Psoas muscle (tissue), 8 donors: ENCODE data around the gene CDK17. TPM values are rescaled to one million over a fixed set of nuclear protein-coding genes. Genes with fewer than 3 reads are reported as not detected.

Experiments used
- ATAC-seq, 4 donors: fragments of 200-7000 bp; cut with Tn5 transposase; one replicate each; pipeline ENCODE4 v1.9.1; 2020; ENCODE audit warnings: moderate library complexity in 3 of 4, mild to moderate bottlenecking in 2 of 4
- DNase-seq, 2 donors: peaks; one replicate each; pipeline ENCODE4 v3.0.0-alpha.2; 2020
- H3K27ac ChIP-seq: fragments of 200-600 bp; one replicate; pipeline ENCODE4 v1.8.0; 2022
- H3K27me3 ChIP-seq, 3 donors: fragments of 200-600 bp in 1 of 3; one replicate each; pipeline versions ENCODE4 v1.6.1 to v1.8.0; 2013 to 2022; ENCODE audit warnings: low read length in 2 of 3, mild to moderate bottlenecking in 2 of 3, moderate library complexity in 1 of 3; ENCODE audit not compliant: insufficient read depth in 3 of 3
- H3K36me3 ChIP-seq, 2 donors: fragments of 200-600 bp in 1 of 2; one replicate each; pipeline versions ENCODE4 v1.6.1 to v1.8.0; 2013 to 2022; ENCODE audit warnings: low read depth in 1 of 2, mild to moderate bottlenecking in 1 of 2, moderate library complexity in 1 of 2; ENCODE audit not compliant: insufficient read depth in 1 of 2
- H3K4me1 ChIP-seq: fragments of 200-600 bp; one replicate; pipeline ENCODE4 v1.8.0; 2022
- H3K4me3 ChIP-seq: fragments of 200-600 bp; one replicate; pipeline ENCODE4 v1.8.0; 2022; ENCODE audit warnings: mild to moderate bottlenecking
- H3K9me3 ChIP-seq: fragments of 200-600 bp; one replicate; pipeline ENCODE4 v1.8.0; 2022
- WGBS, 3 donors: extraction: QIAGEN DNeasy Blood & Tissue Kit; methylation state at CpG; one replicate each; pipeline versions ENCODE4 v1.1.6 to v1.1.7; 2013; 5-methylcytosine and 5-hydroxymethylcytosine counted together
- intact Hi-C, 2 donors: fragments of 100-400 bp; cut with DNase I; formaldehyde crosslinking; loops; one replicate each; pipeline versions ENCODE4 v1.11.0 to v1.14.2; 2022
- long read RNA-seq, 2 donors: library from polyadenylated mRNA; unstranded; transcript quantifications; one replicate each; pipeline ENCODE4 v2.0.0, GENCODE V29; 2021
- polyA plus RNA-seq, 3 donors: library from polyadenylated mRNA; stranded (reverse); fragments of 200-250 nt; gene quantifications; one replicate each; pipeline ENCODE4 v1.2.3, GENCODE V29; 2013
- total RNA-seq, 4 donors: library from RNA; stranded (reverse); fragmentation: NEBNext Ultra II Directional in 2 of 4; extraction: Animal tissue kit (Norgen Biotek cat#: 25700) in 2 of 4; gene quantifications; one replicate each; pipeline versions ENCODE4 v1.2.1 to v1.2.4, GENCODE V29; 2021 to 2023
- TF ChIP-seq, protein P1 (sequence below): fragments of 200-600 bp; IDR thresholded peaks from one replicate; pipeline ENCODE4 v1.8.0; 2022; ENCODE audit warnings: antibody characterized with exemption
- donor health status: healthy with polysubstance abuse.
- donor health status: DM: no; HTN: no; CAD: no; lungs with moderate emphysema.
- donor health status: Bipolar disorder and iron deficiency.
- donor health status: healthy.
- donor health status: DM: yes; HTN: yes; CAD: no.
- donor health status: DM: no; HTN: no; CAD: no.
- donor health status: DM: no; HTN: no; CAD: no.
- donor health status: DM: yes; HTN: yes; CAD: no.

Gene CDK17
- 10 to 100 TPM; 13.3 to 21.4 (median 16.1) TPM for total RNA-seq
- 10 to 100 TPM in 1 of 3 donors, 1 to 10 TPM in 2; 7.2 to 10.2 (median 8.8) TPM for polyA plus RNA-seq
- long read RNA-seq, donor 1, full-length matches to known transcripts, result 18 of 19 reads
- long read RNA-seq, donor 1, partial matches to known transcripts, result 0 of 19 reads
- long read RNA-seq, donor 1, other reads (novel, unspliced or antisense), result 1 of 19 reads
- long read RNA-seq, donor 2, full-length matches to known transcripts, result 6 of 14 reads
- long read RNA-seq, donor 2, partial matches to known transcripts, result 3 of 14 reads
- long read RNA-seq, donor 2, other reads (novel, unspliced or antisense), result 5 of 14 reads

DNA sequence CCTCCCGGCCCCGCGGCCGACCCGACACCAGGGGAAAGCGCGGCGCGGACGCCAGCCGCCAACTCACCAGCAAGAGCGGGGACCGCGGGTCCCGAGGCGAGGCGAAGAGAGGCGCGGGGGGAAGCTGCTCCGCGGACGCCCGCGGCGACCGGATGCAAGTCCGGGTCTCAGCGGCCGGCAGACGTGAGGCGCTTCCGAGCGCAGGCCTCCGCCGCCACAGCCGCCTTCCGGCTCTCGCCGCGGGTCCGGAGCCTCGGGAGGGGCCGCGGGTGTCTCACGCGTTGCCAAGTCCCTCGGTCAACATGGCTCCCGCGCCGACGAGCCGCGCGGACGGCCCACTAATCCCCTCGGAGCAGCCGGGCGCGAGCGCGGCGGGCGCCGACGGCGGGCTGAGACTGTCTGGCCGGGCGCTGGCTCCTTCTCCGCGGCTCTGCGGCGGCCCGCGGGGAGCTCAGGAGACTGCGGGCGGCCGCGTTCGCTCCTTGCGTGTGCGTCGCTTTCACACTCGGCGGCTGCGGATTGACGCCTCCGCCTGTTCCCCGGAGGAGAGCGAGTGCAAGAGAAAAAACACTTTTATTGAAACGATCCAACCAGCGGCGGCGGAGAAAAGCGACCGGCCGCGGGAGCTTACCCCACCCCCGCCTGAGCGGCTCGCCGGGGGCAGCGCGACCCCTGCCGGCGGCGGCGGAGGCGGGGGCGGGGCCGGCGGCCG lies at the start of gene CDK17:
Gene CDK17 (minus strand): TSS at position 521 of the 712 bp plus-strand sequence. CDS start 65,603 bp downstream, outside the sequence.
- Histone ChIP-seq H3K27me3 (no peaks in the 10 kb centered on the region), H3K4me1 (peaks cover 25% of the 10 kb centered on the region), H3K4me3 (peak within 1 kb of the TSS; percentile 94), H3K27ac (peak within 1 kb of the TSS; percentile 98), H3K36me3 (no peaks in the 10 kb centered on the region), H3K9me3 (no peaks in the 10 kb centered on the region)
- DNase-seq, result peak; percentile 87 to 92
- TF ChIP-seq, protein P1, sequence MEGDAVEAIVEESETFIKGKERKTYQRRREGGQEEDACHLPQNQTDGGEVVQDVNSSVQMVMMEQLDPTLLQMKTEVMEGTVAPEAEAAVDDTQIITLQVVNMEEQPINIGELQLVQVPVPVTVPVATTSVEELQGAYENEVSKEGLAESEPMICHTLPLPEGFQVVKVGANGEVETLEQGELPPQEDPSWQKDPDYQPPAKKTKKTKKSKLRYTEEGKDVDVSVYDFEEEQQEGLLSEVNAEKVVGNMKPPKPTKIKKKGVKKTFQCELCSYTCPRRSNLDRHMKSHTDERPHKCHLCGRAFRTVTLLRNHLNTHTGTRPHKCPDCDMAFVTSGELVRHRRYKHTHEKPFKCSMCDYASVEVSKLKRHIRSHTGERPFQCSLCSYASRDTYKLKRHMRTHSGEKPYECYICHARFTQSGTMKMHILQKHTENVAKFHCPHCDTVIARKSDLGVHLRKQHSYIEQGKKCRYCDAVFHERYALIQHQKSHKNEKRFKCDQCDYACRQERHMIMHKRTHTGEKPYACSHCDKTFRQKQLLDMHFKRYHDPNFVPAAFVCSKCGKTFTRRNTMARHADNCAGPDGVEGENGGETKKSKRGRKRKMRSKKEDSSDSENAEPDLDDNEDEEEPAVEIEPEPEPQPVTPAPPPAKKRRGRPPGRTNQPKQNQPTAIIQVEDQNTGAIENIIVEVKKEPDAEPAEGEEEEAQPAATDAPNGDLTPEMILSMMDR, result peak; percentile 69
- 0% methylated on average over 57 to 112 of the region's 112 CpGs for WGBS, 3 donors
- intact Hi-C loops, result loop anchor here (5.0 to 10.0 kb wide), 5 partner anchors 105 to 545 kb away; partner anchors contain the start of genes LTA4H (in 1 of the 2) and SNRPF (in 1 of the 2)
- ATAC-seq, result peak; percentile 89 to 91 (median 90)

GRCh38 chr12:96448300-96448699 lies 48.1 kb upstream of the CDK17 start:
- DNase-seq (no peak), ATAC-seq (no peak)
- Histone ChIP-seq H3K4me1 (no peaks in the 10 kb centered on the region), H3K4me3 (no peak overlapping the region), H3K27ac (no peak overlapping the region), H3K36me3 (no peaks in the 10 kb centered on the region), H3K9me3 (no peaks in the 10 kb centered on the region), H3K27me3 (no peaks in the 10 kb centered on the region)
- 57 to 76% (median 69%) methylated on average over 3 of the region's 3 CpGs for WGBS, 3 donors
- intact Hi-C loops, result no loop called here
- TF ChIP-seq, protein P1, result no peak

GRCh38 chr12:96447256-96447655 lies 47.0 kb upstream of the CDK17 start:
- intact Hi-C loops, result no loop called here
- no peak for DNase-seq
- TF ChIP-seq, protein P1, result no peak
- ATAC-seq, result no peak
- Histone ChIP-seq H3K4me3 (no peak overlapping the region), H3K4me1 (no peaks in the 10 kb centered on the region), H3K27ac (peak overlapping the region; percentile 44), H3K36me3 (no peaks in the 10 kb centered on the region), H3K9me3 (no peaks in the 10 kb centered on the region), H3K27me3 (no peaks in the 10 kb centered on the region)
- 82 to 86% (median 83%) methylated on average over 3 of the region's 3 CpGs for WGBS, 3 donors

- TF ChIP-seq, protein P1, result no peak
- Histone ChIP-seq H3K27me3 (no peaks in the 10 kb centered on the region), H3K4me3 (no peak overlapping the region), H3K36me3 (no peaks in the 10 kb centered on the region), H3K4me1 (no peaks in the 10 kb centered on the region), H3K27ac (peak overlapping the region; percentile 44), H3K9me3 (no peaks in the 10 kb centered on the region)
- DNase-seq, result no peak
- intact Hi-C loops, result no loop called here
- WGBS, 3 donors, result 60 to 66% (median 66%) methylated on average over 6 of the region's 6 CpGs
- ATAC-seq, result peak; percentile 15 to 68 (median 64)
These were observed 45.7 kb upstream of the CDK17 start for GRCh38 chr12:96445691-96446583.
